HTERT RPE-1 (cell line): Measurements from ENCODE around the gene PYGB.
"Not testable (repeated sequence)": the region's sequence is repeated elsewhere in the genome, so short reads cannot be mapped to it uniquely, and the experiment has no call there.

Source experiments
- in situ Hi-C: fragments of 300-500 bp; cut with MboI; formaldehyde crosslinking; loops from 4 replicates; pipeline ENCODE4 v1.14.3; 2020; ENCODE audit warnings: low sequenced_read_pairs

Gene PYGB

DNA sequence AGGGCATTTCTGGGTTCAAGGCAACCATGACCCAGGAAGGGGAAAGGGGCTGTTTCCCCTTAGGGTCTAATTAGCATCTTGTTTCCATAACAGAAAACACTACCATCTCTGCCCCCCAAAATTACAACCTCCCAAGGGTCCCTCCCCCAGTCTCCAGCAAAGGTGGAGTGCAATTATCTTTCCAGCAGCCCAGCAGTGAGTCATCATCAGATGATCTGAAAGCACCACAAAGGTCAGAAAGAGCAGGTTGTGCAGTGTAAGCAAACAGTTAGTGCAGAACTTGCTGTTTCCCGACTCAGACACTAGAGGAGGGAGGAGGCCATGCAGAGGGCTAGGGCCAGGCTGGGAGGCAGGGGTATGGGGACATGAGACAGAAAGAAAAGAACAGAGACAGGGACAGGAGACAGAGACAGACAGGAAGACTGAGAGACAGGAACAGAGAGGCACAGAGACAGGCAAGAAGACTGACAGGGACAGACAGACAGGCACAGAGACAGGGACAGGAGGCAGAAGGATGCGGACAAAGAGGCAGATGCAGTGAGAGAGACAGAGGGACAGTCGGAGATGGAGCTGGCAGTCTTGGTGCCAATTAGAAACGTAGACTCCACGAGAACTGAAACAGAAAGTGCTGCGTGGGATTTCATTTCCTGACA, 62.5 kb downstream of the PYGB start:
- in situ Hi-C loops: no loop called here

- in situ Hi-C loops: no loop called here
Measured at GRCh38 chr20:25310921-25311728, 63.2 kb downstream of the PYGB start.

DNA sequence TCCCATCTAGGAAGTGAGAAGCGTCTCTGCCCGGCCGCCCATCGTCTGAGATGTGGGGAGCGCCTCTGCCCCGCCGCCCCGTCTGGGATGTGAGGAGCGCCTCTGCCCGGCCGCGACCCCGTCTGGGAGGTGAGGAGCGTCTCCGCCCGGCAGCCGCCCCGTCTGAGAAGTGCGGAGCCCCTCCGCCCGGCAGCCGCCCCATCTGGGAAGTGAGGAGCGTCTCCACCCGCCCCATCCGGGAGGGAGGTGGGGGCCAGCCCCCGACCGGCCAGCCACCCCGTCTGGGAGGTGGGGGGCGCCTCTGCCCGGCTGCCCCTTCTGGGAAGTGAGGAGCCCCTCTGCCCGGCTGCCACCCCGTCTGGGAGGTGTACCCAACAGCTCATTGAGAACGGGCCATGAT, 64.8 kb downstream of the PYGB start:
- in situ Hi-C loops: not testable (repeated sequence)

DNA sequence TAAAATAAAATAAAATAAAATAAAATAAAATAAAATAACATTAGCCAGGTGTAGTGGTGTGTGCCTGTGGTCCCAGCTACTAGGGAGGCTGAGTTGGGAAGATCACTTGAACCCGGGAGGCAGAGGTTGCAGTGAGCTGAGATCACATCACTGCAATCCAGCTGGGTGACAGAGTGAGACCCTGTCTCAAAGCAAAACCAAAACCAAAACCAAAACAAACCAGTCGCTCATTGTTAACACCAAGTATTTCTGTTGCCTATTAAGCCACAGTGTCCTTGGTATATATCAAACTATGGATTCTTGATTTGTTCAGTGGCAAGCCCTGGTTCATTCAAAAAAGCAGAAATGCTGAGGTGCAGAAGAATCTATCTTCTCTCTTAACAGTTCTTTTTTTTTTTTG, 65.7 kb downstream of the PYGB start:
- in situ Hi-C loops: no loop called here

GRCh38 chr20:25314497-25315417, 66.9 kb downstream of the PYGB start:
- in situ Hi-C loops: no loop called here

- in situ Hi-C loops: no loop called here
Measured at GRCh38 chr20:25315418-25316210, 67.7 kb downstream of the PYGB start.

- in situ Hi-C loops: no loop called here
Measured at GRCh38 chr20:25316506-25317190, 68.8 kb downstream of the PYGB start.

DNA sequence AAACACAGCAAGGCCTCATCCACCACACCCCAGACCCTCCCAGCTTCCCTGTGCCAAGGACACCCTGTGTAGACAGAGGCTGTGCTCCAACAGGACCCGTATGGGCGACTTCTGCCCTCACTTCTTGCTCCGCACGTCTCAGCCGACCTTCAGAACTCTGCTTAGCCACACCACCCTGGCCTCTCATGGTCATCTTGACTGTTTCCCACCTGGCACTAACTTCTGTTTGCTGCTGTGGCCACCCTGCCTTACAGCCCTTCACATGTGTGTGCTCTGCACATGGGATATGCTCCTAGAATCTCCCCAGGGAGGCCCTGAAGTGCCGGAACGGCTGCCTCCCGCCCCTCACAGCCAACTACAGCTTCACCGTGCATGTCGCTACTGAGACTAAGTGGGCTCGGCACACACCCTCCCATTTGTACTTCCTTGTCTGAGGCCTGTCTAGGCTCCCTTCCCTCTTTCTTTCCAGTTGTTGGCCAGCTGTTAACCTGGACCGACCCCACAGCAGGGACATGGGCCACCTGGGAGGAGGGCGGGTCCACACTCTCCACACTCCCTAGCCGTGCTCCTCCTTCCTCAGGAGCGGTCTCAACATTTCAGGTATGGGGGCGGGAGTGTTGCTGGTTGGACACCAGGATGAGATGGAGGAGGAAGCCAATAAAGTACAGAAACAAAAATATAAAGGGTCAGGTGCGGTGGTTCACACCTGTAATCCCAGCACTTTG, 69.6 kb downstream of the PYGB start:
- in situ Hi-C loops: no loop called here

DNA sequence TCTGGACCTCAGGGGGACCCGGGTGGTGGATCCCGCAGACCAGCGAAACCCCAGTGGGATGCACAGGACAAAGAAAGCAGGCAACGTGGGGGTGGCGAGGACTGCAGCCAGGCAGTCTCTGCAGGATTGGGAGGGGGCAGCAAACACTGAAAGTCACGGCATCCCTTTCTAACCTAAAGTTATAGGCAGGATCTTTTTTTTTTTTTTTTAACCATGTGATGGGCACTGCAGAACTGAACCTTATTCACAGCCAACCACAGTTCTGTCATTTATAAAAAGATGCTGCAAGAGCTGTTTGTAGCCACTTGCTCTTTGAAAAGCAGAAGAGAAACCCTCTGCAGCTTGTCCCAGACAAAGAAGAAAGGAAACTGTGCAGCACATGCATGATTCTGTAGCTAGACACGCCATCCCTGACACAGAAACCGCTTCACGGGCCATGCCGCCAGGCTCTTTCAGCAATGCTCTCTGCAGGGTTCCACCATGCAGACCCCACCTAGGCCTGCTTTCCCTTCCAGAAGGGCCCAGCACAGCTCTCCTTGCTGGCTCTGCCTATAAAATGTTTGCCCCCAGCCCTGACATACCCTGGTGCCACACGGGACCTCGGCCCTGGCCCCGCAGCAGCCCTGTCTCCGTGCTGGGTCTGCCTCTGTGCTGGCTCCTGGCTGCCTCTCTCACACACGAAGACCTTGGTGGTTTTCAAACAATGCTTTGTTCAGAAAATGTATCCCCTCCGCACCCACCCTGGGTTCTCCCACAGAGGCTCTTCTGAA, 70.8 kb downstream of the PYGB start:
- in situ Hi-C loops: no loop called here

GRCh38 chr20:25319241-25320034, 71.6 kb downstream of the PYGB start:
- in situ Hi-C loops: no loop called here

DNA sequence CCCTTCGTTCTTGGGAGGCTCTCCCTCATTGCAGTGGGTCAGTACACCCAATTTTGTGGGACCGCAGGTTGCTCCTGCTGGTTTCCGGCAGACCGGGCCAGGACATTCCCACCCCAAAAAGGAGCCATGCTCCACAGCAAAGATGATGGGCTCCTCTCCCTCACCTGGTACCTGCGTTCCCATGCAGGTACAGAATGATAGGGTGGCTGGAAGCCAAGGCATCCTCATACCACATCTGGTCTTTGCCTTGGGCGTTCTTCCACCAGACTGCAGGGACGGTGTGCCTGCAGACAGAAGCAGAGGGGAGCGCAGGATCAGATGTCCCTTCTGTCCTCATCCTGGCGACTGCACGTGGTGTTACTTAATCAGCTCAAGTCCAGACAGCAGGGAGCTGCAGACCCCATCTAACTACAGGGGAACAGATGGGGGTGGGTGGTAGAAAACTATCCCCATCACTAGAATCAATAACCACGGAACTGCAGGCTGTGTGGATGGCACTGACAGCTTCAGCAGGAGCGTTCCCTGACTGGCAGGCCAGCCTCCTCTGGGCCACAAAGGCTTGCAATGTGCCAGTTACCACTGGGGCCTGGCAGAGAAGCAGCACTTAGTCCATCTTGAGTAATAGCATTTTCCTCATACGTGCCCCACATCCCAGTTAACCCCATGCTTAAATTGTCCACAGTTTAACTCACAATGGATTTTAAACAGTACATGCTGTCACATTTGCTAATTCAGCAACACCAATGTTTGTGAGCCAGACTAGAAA, 72.3 kb downstream of the PYGB start:
- in situ Hi-C loops: no loop called here

- in situ Hi-C loops: no loop called here
Measured at GRCh38 chr20:25321262-25321831, 73.5 kb downstream of the PYGB start.

GRCh38 chr20:25321991-25322390, 74.1 kb downstream of the PYGB start:
- in situ Hi-C loops: no loop called here

DNA sequence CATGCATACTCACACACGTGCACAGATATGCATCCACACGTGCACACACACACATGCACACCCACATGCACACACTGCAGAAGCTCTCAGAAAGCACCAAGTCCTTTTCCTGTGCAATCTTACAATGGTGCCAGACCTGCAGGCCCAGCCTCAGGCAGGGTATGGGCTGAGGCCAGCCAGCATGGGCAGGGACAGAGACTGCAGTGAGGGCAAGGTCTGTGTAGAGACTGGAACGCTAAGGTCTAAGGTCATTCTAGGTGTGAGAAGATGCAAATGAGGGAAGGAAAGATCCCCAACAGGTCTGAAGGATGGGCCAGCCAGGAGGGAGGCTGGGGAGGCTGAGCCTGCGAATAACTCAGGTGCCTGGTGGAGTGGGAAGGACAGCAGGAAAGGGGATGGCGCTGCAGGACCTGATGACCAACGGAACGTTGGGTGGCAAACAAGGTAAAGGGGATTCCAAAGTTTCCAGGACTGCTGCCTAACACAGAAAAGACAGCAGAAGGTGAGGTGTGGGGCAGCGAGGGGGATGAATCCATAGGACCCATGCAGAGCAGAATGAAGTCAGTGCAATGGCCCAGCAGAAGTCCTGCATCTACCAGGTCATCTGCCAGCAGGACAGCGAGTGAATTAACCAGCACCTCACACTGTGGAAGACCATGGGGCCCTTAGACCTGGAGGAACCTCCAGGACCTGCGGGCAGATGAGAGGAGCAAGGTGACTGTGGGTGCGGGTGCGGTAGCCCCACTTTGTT, 75.8 kb downstream of the PYGB start:
- in situ Hi-C loops: no loop called here

- in situ Hi-C loops: no loop called here
Measured at GRCh38 chr20:25324412-25324811, 76.5 kb downstream of the PYGB start.

GRCh38 chr20:25325073-25325472, 77.2 kb downstream of the PYGB start:
- in situ Hi-C loops: no loop called here
